HepG2 (cell line): ENCODE measurements around the gene COL25A1. TPM values are rescaled to one million over a fixed set of nuclear protein-coding genes. Genes with fewer than 3 reads are reported as not detected.

Source experiments
- ATAC-seq: fragments of 200-7000 bp; cut with Tn5 transposase; 3 replicates; pipeline ENCODE4 v1.9.1; 2020; ENCODE audit warnings: mild to moderate bottlenecking, moderate library complexity
- BruUV-seq: library from RNA; stranded (reverse); fragments of 400-500 nt; replicated peaks from 2 replicates; lab custom pipeline; 2021; lab: Mats Ljungman, UMichigan
- CTCF ChIA-PET: fragments of 300-600 bp; formaldehyde crosslinking; extraction: SDS; loops from one replicate; lab custom pipeline; 2021; ENCODE audit warnings: low total read pairs, inconsistent platforms, low intra/inter-chr PET ratio; lab: Yijun Ruan, JAX
- POLR2A ChIA-PET: fragments of 350-600 bp; sonication (Branson Sonifier 250); formaldehyde crosslinking; loops from one replicate; lab custom pipeline; 2020; ENCODE audit warnings: antibody characterized with exemption, inconsistent platforms; lab: Yijun Ruan, JAX
- DNase-seq: peaks from one replicate; pipeline ENCODE4 v3.0.0-alpha.2; 2015; ENCODE audit warnings: low spot score
- FAIRE-seq: peaks from 3 replicates; lab custom pipeline; 2011; peaks lifted over from hg19 to GRCh38; lab: Jason Lieb, UNC
- H2AFZ ChIP-seq: one replicate; pipeline ENCODE4 v1.6.1; 2011; ENCODE audit warnings: low read length, inconsistent platforms
- H3K27ac ChIP-seq: fragments of 300-600 bp; 3 replicates; pipeline ENCODE4 v1.8.0; 2011; ENCODE audit warnings: mixed run types, mild to moderate bottlenecking, mixed read lengths, low read length, inconsistent platforms; ENCODE audit not compliant: insufficient read depth; ENCODE audit errors: extremely low read length
- H3K27me3 ChIP-seq, 2 experiments: fragments of 200-600 bp in 1 of 2; 2 replicates in 1 of 2; 3 replicates in 1 of 2; pipeline versions ENCODE4 v1.6.0 to v1.8.0; 2011; ENCODE audit warnings: low read length in 2 of 2, mild to moderate bottlenecking in 2 of 2, moderate library complexity in 2 of 2, inconsistent platforms in 1 of 2; ENCODE audit not compliant: insufficient read depth in 2 of 2, control insufficient read depth in 1 of 2
- H3K36me3 ChIP-seq, 2 experiments: fragments of 200-600 bp in 1 of 2; replicated peaks in 1 of 2; 2 replicates in 1 of 2; 3 replicates in 1 of 2; pipeline versions ENCODE4 v1.5.1 to v1.8.0; 2011; ENCODE audit warnings: low read length in 2 of 2, inconsistent platforms in 1 of 2; ENCODE audit not compliant: insufficient read depth in 2 of 2, control insufficient read depth in 1 of 2
- H3K4me1 ChIP-seq: 2 replicates; pipeline ENCODE4 v1.5.1; 2012; ENCODE audit warnings: low read length, inconsistent platforms; ENCODE audit not compliant: insufficient read depth
- H3K4me2 ChIP-seq: 2 replicates; pipeline ENCODE4 v1.6.0; 2011; ENCODE audit warnings: low read depth, low read length, inconsistent platforms
- H3K4me3 ChIP-seq, 3 experiments: fragments of 200-600 bp in 1 of 3; sonication (generic), shearing (Covaris generic) in 1 of 3; replicated peaks in 1 of 3; 2 replicates each; pipeline ENCODE4 v1.5.1; 2011 to 2016; ENCODE audit warnings: low read length in 3 of 3, inconsistent platforms in 2 of 3, low read depth in 2 of 3, mild to moderate bottlenecking in 2 of 3, control low read depth in 1 of 3, mixed read lengths in 1 of 3; ENCODE audit not compliant: insufficient read depth in 1 of 3
- H3K79me2 ChIP-seq: one replicate; pipeline ENCODE4 v1.6.1; 2011; ENCODE audit warnings: low read length, inconsistent platforms; ENCODE audit not compliant: insufficient read depth
- H3K9ac ChIP-seq: 2 replicates; pipeline ENCODE4 v1.6.0; 2011; ENCODE audit warnings: mild to moderate bottlenecking, low read depth, low read length, inconsistent platforms; ENCODE audit not compliant: insufficient read depth
- H3K9me3 ChIP-seq: 2 replicates; pipeline ENCODE4 v1.5.1; 2012; ENCODE audit warnings: mild to moderate bottlenecking, low read length
- H4K20me1 ChIP-seq: 2 replicates; pipeline ENCODE4 v1.6.0; 2011; ENCODE audit warnings: inconsistent platforms, mild to moderate bottlenecking, low read length, moderate library complexity; ENCODE audit not compliant: insufficient read depth
- AGO1 ChIP-seq: fragments of 200-400 bp; formaldehyde crosslinking; IDR thresholded peaks from 2 replicates; pipeline ENCODE4 v1.6.1; 2017; ENCODE audit warnings: mild to moderate bottlenecking, low read depth, low read length, moderate library complexity; ENCODE audit not compliant: poor library complexity, severe bottlenecking
- AKAP8 ChIP-seq: sonication (generic); formaldehyde crosslinking; IDR thresholded peaks from 2 replicates; pipeline ENCODE4 v1.5.1; 2020; ENCODE audit warnings: mild to moderate bottlenecking, missing genetic modification reagents
- ARID2 ChIP-seq: sonication (generic); formaldehyde crosslinking; IDR thresholded peaks from 2 replicates; pipeline ENCODE4 v1.8.1; 2022; ENCODE audit warnings: mild to moderate bottlenecking, missing genetic modification reagents, borderline replicate concordance
- IRF1 ChIP-seq: sonication (generic); formaldehyde crosslinking; IDR thresholded peaks from 2 replicates; pipeline ENCODE4 v1.4.0; 2020; ENCODE audit warnings: low read depth, mild to moderate bottlenecking, missing genetic modification reagents
- NFE2L2 ChIP-seq: fragments of 150-350 bp; IDR thresholded peaks from 2 replicates; pipeline ENCODE4 v1.6.1; 2014; ENCODE audit warnings: low read length
- PCBP1 ChIP-seq: fragments of 200-400 bp; formaldehyde crosslinking; IDR thresholded peaks from 2 replicates; pipeline ENCODE4 v1.6.1; 2017; ENCODE audit warnings: mild to moderate bottlenecking, low read depth, low read length, borderline replicate concordance
- SMAD9 ChIP-seq: sonication (generic); formaldehyde crosslinking; IDR thresholded peaks from 2 replicates; pipeline ENCODE4 v1.5.1; 2020; ENCODE audit warnings: mild to moderate bottlenecking, missing genetic modification reagents
- ZFP36 ChIP-seq: fragments of 150-350 bp; IDR thresholded peaks from 2 replicates; pipeline ENCODE4 v1.6.1; 2018; ENCODE audit warnings: borderline replicate concordance, low read length, low read depth; ENCODE audit not compliant: partially characterized antibody
- ZNF513 ChIP-seq: sonication (generic); formaldehyde crosslinking; conservative IDR thresholded peaks from 2 replicates; pipeline ENCODE4 v1.5.0; 2020; ENCODE audit warnings: missing genetic modification reagents
- ZNF605 ChIP-seq: sonication (generic); formaldehyde crosslinking; IDR thresholded peaks from 2 replicates; pipeline ENCODE4 v1.8.0; 2022; ENCODE audit warnings: mild to moderate bottlenecking, missing genetic modification reagents
- ZNF678 ChIP-seq: sonication (generic); formaldehyde crosslinking; IDR thresholded peaks from 2 replicates; pipeline ENCODE4 v1.4.0; 2020; ENCODE audit warnings: mild to moderate bottlenecking, missing genetic modification reagents
- WGBS: methylation state at CpG from one replicate; pipeline ENCODE4 v1.1.6; 2017; ENCODE audit warnings: low lambda C conversion rate; 5-methylcytosine and 5-hydroxymethylcytosine counted together
- in situ Hi-C: cut with HindIII; loops from 2 replicates; pipeline ENCODE4 v1.10.0; 2017; ENCODE audit warnings: low pct_unique_long_range_greater_than_20kb; ENCODE audit not compliant: extremely low pct_ligation_motif_present
- intact Hi-C: fragments of 100-400 bp; cut with micrococcal nuclease; formaldehyde crosslinking; loops from one replicate; pipeline ENCODE4 v1.10.0; 2022; ENCODE audit not compliant: unreplicated experiment
- polyA plus RNA-seq, 8 experiments: library from polyadenylated mRNA; depleted of rRNA in 3 of 8; stranded (reverse) in 7 of 8; unstranded in 1 of 8; fragments of >200 nt; fragmentation: Illumina TruSeq in 4 of 8; extraction: Trizol in 4 of 8; gene quantifications; 2 replicates each; pipeline versions ENCODE4 v1.2.1 to v1.2.3, GENCODE V29; 2011 to 2016; ENCODE audit warnings: low read depth in 4 of 8, missing spikeins in 1 of 8, mixed read lengths in 1 of 8; ENCODE audit not compliant: insufficient read depth in 1 of 8
- total RNA-seq, 5 experiments: library from RNA; depleted of rRNA; stranded (reverse); fragments of >200 nt; fragmentation: Illumina TruSeq; extraction: Trizol; gene quantifications; 2 replicates each; pipeline ENCODE4 v1.2.3, GENCODE V29; 2016; ENCODE audit warnings: low read depth in 1 of 5

The COL25A1 gene
- total and polyA plus RNA-seq, 2 of the 13 experiments (the other 11 are each of a cell fraction or from before 2014, with no cell fraction given), result not detected

- H3K4me3 ChIP-seq, result no peak overlapping the region
- H3K79me2 ChIP-seq, result no peaks in the 10 kb centered on the region
- H3K4me2 ChIP-seq, result no peak overlapping the region
- H3K27me3 ChIP-seq, result no peaks in the 10 kb centered on the region
- 4% methylated on average over 5 of the region's 5 CpGs for WGBS
- H2AFZ ChIP-seq, result no peak overlapping the region
- POLR2A ChIA-PET, result no interaction called here
- no peaks in the 10 kb centered on the region for H3K36me3 ChIP-seq
- no peak for DNase-seq
- BruUV-seq, result no TSS peak
- no peak overlapping the region for H3K27ac ChIP-seq
- no peak overlapping the region for H3K9ac ChIP-seq
- no peaks in the 10 kb centered on the region for H4K20me1 ChIP-seq
- H3K4me1 ChIP-seq, result no peaks in the 10 kb centered on the region
- in situ Hi-C loops, result no loop called here
- no peaks in the 10 kb centered on the region for H3K9me3 ChIP-seq
- ATAC-seq, result no peak
- no peak for FAIRE-seq
- CTCF ChIA-PET, result no interaction called here
- TF ChIP-seq AKAP8 (CRISPR knock-in tag), result no peak
- TF ChIP-seq ZNF513, result no peak
- TF ChIP-seq IRF1 (CRISPR knock-in tag), result no peak
- TF ChIP-seq SMAD9 (CRISPR knock-in tag), result no peak
- TF ChIP-seq PCBP1, result no peak
- TF ChIP-seq AGO1, result no peak
- no peak for TF ChIP-seq ZNF605 (CRISPR knock-in tag)
- TF ChIP-seq ZNF678 (CRISPR knock-in tag), result no peak
- TF ChIP-seq ZFP36, result no peak
- TF ChIP-seq ARID2, result no peak
- TF ChIP-seq NFE2L2, result no peak
- intact Hi-C loops, result no loop called here
Measured at GRCh38 chr4:109040441-109040840, 262.0 kb downstream of the COL25A1 start.
